GM21447 (cell line): ENCODE measurements around the gene ARSG.
A peak's percentile ranks its signal among the peaks of the same experiment; 100 is the strongest.
"Not testable (repeated sequence)": the region's sequence is repeated elsewhere in the genome, so short reads cannot be mapped to it uniquely, and the experiment has no call there.

Source experiments
- ATAC-seq: cut with Tn5 transposase; IDR thresholded peaks from one replicate; pipeline ENCODE4 v1.9.1; 2021; ENCODE audit not compliant: unreplicated experiment

ARSG gene

GRCh38 chr17:68391561-68392268, 100.4 kb downstream of the ARSG start:
- no peak for ATAC-seq

- no peak for ATAC-seq
Observed at GRCh38 chr17:68394608-68395331, 103.5 kb downstream of the ARSG start.

- no peak for ATAC-seq
Observed at GRCh38 chr17:68396226-68397107, 105.2 kb downstream of the ARSG start.

DNA sequence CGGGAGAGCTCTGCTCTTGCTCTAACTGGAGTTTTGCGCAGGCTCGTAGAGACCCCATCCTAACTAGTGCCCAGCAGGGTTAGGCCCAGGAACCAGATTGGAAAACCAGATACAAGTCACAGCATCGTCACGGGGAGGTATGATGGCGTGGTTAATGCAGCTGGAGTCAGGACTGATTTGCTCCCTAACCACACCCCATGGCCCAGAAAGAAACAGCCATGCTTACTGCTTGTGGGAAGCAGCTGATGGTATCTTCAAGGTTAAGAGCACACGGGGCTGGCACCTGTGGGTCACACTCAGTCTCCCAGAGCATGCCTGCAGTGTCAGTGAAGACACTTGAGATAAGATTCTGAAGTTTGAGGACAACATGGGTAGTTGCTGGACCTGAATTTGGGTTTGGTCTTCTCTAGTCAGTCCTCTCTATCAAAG, 105.8 kb downstream of the ARSG start:
- ATAC-seq: no peak

DNA sequence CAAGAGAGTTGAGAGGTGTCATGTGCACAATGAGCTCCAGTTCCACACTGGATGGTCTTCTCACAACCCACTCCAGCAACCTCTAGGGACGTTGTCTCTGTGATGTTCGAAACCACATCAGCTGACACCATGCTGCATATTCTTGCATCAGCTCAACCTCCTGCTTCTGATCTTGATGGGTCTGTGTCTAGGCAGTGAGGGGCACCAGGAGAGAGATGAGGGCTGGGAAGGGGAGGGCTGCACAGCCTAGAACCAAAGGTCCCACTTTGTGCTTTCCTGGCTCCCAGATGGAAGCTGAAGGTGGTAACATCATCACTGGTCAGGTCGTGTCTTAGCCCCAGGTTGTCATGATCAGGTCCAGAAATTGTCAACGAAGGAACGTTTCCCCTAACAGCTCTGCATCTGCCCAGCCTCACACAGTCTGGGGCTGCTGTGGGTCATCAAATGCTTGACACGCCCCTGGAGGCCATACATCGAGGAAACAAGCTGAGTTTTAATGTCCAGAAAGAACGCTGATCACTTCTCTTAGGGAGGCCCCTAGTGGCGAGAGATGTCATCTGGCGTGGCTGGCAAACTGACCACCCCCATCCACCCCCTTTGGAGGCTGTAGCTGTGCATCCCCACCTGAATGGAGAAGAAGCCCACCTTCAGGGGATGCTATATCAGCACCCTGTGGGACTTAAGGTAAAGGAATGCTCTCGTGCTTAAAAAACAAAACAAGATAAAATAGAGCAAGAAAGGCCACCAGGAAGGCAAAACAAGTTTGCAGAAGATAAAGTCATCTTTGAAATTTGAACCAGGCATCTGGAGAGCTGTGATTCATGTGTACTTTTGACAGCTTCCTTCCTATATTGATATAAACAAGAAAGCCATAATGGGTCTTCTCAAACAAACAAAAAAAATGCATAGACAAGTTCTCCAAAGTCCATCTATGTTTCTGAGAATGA, 107.7 kb downstream of the ARSG start:
- ATAC-seq: peak; percentile 84

DNA sequence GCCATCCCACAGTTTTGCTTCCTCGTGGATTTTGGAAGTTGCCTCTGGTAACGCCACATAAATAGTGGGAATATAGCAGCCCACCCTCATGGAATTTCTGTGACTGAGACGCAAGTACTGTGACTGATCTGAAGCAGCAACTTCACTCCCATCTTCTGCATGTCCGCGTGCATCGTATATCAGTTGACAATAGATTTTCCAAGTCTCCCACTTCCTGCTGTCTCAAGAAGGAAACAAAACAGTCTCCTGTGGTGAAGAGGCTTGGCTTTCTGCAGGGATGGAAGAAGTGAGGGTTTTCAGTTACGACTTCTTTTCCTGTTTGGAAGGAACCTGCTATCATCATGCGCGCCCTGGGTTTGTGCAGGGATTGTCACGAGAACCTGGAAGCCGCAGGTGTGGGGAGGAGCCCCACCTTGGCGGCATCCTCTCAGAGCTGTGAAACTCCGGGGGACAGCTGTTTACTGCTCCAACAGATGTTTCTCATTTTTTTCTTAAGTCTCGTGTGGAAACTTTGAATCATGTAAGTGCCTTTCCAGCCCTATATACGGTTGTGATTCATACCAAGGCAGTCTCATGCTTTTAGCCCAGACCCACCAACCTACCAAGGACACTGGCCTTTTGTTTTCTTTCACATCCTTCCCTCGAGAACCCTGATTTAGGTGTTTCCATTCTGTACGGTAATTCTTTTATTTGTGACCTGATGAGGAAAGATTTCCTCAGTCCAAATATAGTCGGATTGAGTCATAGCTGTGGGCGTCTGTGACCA, 108.5 kb downstream of the ARSG start:
- ATAC-seq: no peak

DNA sequence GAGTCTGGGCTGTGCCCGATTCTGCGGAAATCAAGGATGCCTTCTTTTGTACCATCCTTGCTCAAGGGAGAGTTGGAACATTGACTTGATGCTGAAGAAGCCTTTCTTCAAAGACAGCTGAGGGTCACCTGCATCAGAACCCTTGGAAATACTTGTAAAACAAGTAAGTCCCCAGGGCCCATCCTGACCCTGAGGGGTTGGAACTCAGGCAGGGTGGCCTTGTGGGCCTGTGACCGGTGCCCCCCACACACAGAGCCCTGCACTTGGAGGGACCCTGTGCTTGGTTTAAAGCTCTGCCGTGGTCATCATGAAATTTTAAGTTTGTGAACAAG, 109.1 kb downstream of the ARSG start:
- ATAC-seq: no peak

DNA sequence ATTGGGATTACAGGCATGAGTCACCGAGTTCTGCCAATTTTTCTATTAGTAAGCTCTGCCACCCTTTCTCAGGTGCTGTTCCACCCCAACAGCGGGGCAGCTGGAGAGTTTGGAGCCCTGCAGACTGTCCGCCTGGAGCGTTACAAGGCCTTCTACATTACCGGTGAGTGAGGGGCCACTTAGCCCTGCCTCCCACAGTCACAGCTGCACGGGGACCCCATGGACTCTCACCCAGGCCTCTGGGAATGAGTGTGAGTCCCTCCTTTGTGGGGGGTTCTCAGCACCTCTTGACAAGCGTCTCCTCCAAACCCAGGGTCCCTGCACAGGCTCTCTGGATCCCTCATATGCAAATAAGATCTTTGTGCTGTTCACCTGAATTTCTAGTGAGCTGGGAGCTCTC, 110.0 kb downstream of the ARSG start:
- ATAC-seq: no peak

DNA sequence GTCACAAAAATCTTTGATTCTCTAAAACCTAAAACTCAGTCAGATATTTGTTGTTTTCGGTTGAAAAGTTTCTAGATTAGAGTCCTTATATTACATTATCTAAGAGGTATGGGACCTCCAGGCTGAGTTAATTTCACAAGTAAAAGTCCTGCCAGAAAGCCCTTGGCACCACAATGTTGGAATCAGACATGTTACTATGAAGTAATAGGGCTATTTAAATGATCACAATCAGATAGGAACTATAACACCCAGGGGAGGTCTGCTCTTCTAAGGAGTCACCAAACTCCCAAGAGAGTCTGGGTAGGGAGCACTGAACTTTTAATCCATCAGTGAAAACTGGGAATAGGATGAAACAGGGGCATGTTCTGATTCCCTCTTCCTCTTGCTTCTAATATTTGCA, 111.8 kb downstream of the ARSG start:
- no peak for ATAC-seq

- not testable (repeated sequence) for ATAC-seq
Observed at GRCh38 chr17:68403837-68404236, 112.5 kb downstream of the ARSG start.

DNA sequence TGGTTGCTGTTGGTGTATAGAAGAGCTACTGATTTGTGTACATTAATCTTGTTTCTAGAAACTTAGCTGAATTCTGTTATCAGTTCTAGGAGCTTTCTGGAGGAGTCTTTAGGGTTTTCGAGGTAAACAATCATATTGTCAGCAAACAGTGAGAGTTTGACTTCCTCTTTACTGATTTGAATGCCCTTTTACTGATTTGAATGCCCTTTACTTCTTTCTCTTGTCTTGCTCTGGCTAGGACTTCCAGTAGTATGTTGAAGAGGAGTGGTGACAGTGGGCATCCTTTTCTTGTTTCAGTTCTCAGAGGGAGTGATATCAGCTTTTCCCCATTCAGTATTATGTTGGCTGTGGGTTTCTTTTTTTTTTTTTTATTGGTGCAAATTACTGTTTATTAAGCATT, 116.4 kb downstream of the ARSG start:
- not testable (repeated sequence) for ATAC-seq

DNA sequence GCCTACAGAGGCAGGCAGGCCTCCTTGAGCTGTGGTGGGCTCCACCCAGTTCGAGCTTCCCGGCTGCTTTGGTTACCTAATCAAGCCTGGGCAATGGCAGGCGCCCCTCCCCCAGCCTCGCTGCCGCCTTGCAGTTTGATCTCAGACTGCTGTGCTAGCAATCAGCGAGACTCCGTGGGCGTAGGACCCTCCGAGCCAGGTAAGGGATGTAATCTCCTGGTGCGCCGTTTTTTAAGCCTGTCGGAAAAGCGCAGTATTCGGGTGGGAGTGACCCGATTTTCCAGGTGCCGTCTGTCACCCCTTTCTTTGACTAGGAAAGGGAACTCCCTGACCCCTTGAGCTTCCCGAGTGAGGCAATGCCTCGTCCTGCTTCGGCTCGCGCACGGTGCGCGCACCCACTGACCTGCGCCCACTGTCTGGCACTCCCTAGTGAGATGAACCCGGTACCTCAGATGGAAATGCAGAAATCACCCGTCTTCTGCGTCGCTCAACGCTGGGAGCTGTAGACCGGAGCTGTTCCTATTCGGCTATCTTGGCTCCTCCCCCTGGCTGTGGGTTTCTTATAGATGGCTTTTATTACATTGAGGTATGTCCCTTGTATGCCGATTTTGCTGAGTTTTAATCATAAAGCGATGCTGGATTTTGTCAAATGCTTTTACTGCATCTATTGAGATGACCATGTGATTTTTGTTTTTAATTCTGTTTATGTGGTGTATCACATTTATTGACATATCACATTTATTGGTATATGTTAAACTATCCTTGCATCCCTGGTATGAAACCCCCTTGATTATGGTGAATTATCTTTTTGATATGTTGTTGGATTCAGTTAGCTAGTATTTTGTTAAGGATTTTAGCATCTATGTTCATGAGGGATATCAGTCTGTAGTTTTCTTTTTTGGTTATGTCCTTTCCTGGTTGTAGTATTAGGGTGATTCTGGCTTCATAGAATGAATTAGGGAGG, 122.6 kb downstream of the ARSG start:
- ATAC-seq: not testable (repeated sequence)

DNA sequence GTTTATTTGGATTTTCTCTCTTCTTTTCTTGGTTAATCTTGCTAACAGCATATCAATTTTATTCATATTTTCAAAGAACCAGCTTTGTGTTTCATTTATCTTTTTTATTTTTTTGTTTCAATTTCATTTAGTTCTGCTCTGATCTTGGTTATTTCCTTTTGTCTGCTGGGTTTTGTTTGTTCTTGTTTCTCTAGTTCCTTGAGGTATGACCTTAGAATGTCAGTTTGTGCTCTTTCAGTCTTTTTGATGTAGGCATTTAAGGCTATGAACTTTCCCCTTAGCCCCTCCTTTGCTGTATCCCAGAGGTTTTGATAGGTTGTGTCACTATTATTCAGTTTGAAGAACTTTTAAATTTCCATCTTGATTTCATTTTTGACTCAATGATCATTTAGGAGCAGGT, 123.6 kb downstream of the ARSG start:
- not testable (repeated sequence) for ATAC-seq

- no peak for ATAC-seq
Observed at GRCh38 chr17:68417317-68417716, 126.0 kb downstream of the ARSG start.

DNA sequence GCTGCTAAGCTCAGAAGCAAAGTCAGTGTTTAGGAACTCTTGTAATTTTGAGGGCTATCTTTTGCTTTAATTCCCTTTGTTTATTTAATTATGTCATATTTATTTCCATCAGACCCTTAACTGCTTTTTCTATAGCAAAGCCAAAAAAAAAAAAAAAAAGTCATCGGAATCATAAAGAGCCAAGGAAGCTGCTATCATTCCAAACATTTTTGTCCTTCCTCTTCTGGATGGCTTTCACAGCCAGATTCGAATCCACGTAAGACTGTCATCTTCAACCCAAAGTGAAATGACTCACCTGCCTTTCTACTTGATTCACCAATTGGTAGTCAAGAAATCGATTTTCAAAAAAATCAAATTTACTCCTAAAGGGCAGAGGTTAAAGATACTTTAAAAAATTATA, 127.6 kb downstream of the ARSG start:
- ATAC-seq: no peak

GRCh38 chr17:68420065-68420464, 128.8 kb downstream of the ARSG start:
- no peak for ATAC-seq

DNA sequence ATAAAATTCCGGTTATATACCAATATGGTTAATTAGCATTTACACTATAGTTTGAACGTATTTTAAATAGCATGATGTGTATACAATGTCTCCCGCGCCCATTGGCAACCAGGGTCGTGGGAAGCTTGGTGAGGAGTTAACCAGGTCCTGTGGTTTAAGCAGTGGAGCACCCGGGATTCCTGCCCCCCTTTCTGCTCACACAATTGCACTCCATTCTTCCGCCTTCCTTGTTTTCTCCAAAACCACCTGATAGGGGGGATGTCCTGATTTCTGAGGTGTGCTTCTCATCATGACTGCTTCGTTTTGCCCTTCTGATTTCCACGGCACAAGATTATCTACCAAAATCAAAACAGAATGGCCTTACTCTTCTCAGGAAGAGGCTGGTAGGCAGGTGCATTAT, 130.2 kb downstream of the ARSG start:
- no peak for ATAC-seq

- ATAC-seq: no peak
Observed at GRCh38 chr17:68422821-68423220, 131.5 kb downstream of the ARSG start.

DNA sequence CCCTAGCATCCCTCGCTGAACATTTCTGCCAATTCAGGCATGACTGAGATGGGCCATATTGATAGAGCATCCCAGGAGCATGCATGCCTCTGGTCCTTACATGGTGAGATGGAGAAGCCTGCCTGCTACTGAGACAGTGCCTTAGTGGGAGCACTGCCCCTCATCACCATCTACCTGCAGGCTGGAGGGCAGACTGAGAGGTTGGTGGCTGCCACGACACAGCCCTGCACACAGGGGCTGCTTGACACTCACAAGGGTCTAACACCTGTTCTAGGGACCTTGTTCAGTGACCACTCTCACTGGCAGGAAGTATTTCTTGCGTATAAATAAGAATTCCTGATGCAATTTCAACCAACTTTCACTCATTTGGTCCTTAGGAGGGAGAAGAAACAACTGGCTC, 132.0 kb downstream of the ARSG start:
- no peak for ATAC-seq
